HFF-Myc (cell line): ENCODE results near the gene TTC7B.

Experiments
- DNase-seq: peaks from one replicate; pipeline ENCODE4 v3.0.0-alpha.2; 2011; ENCODE audit warnings: low read depth; ENCODE audit errors: extremely low read depth
- H3K4me3 ChIP-seq: replicated peaks from 2 replicates; pipeline ENCODE4 v1.5.1; 2011; ENCODE audit warnings: low read depth, mild to moderate bottlenecking, control low read depth, low read length
- TF ChIP-seq, protein P1 (sequence below): IDR thresholded peaks from 2 replicates; pipeline ENCODE4 v1.5.1; 2012; ENCODE audit warnings: mild to moderate bottlenecking, low read depth, low read length, control low read depth; ENCODE audit errors: missing control alignments

Gene TTC7B

DNA sequence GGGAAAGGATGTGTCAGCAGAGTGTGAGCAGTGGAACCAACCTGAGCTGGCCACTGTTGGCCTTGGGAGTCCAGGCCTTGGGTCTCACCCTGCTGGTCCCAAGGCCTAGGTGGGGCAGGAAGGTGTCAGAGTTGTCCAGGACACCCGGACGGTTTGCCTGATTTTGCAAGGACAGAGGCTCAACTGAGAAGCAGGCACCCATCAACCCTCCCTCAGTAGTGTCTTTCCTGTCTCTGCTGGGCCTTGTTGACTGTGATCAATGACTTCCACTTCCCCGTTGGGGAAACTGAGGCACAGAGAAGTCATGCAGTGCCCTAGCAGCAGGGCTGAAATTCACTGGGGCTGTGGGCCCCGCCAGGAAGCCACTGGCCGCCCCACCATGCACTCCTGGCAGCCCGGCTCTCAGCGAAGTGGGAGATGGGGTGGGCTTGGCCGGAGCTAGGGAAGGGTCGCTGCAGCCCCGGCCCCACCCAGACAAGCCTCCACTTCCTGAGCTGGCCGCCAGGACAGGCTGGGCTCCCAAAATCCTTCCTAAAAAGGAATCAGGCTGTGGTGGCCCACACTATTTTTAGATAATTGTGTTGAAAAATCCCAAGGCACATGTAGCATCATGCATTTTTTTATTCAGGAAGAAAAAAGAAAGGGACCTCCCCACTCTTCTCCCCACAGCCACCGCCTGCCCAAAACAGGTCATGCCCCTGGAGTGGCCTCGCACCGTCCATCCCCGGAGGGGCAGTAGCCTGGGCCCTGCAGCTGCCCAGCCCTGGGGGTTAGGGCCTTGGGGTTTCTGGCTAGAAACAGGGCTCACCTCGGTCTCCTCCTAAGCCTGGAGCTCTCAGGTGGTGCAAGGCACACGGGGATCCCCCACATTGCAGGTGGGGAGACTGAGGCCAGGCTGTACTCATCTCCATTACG lies 292.0 kb downstream of the TTC7B start:
- H3K4me3 ChIP-seq, result no peak overlapping the region
- no peak for DNase-seq
- TF ChIP-seq, protein P1, sequence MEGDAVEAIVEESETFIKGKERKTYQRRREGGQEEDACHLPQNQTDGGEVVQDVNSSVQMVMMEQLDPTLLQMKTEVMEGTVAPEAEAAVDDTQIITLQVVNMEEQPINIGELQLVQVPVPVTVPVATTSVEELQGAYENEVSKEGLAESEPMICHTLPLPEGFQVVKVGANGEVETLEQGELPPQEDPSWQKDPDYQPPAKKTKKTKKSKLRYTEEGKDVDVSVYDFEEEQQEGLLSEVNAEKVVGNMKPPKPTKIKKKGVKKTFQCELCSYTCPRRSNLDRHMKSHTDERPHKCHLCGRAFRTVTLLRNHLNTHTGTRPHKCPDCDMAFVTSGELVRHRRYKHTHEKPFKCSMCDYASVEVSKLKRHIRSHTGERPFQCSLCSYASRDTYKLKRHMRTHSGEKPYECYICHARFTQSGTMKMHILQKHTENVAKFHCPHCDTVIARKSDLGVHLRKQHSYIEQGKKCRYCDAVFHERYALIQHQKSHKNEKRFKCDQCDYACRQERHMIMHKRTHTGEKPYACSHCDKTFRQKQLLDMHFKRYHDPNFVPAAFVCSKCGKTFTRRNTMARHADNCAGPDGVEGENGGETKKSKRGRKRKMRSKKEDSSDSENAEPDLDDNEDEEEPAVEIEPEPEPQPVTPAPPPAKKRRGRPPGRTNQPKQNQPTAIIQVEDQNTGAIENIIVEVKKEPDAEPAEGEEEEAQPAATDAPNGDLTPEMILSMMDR, result no peak

DNA sequence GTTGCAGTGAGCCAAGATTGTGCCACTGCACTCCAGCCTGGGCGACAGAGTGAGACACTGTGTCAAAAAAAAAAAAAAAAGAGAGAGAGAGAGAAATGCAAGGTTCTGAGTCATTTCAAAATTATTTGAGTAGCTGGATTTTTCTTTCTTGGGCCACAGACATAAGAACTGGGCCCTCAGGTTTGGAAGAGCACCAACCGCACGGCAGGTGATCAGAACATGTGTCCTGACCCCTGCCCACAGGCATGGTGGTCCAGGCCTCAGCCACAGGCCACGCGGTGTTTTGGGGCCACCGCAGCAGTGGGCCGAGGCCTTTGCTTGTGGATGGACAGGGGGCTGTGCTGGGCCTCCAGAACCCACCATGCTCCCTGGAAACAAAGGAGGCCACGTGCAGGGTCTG lies 292.7 kb downstream of the TTC7B start:
- DNase-seq, result no peak
- TF ChIP-seq, protein P1, result no peak
- no peak overlapping the region for H3K4me3 ChIP-seq

DNA sequence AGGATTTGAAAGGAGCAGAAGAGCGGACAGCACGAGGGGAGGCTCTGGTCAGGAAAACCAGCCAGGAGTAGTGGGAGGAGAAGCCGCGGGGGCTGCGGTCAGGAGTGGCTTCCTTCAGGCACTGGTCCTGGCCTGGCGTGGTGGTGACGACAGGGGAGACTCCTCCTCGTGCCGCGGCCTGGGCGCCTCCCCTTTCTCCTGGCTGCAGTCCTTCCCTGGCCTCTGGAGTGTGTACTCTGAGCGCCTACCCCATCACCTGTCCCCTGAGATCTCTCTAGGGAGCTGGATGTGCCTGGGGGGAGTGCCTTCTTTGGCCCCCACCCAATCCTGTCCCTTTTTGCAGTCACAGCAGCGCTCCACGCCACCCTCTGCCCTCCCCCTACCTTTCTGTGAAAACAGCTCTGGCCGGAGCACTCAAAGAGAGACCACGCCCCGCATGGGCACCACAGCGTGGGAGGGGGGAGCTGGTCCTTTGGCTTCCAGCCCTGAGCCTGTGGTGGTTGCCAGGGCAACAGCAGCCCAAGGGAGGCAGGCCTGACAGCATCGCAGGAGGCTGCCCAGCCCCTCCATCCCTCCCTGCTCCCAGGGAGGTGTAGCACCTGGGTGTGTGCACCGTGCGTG lies 293.5 kb downstream of the TTC7B start:
- DNase-seq, result no peak
- TF ChIP-seq, protein P1, result no peak
- H3K4me3 ChIP-seq, result no peak overlapping the region

DNA sequence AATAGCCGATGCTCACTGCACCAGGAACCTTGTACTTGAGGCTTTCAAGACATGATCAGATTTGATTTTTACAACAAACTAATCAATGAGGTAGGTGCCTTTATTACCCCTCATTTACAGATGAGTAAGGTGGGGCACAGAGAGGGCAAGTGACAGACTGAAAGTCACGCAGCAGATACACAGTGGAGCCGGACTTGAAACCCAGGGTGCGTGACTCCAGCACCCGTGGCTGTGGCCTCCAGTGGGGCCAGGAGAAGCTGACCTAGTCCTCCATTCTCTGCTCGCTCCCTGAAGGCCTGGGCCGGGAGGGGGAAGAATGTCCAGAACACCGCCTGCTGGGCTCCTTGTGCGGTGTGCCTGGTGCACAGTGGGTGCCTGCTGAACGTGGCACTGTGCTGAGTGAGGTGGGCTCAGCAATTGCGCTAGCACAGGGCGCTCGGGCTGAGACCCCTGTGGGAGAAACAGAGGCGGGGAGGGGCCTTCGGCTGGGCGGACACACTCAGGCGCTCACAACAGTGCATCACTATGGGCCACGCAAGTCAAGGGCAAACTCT lies 294.2 kb downstream of the TTC7B start:
- TF ChIP-seq, protein P1, result no peak

DNA sequence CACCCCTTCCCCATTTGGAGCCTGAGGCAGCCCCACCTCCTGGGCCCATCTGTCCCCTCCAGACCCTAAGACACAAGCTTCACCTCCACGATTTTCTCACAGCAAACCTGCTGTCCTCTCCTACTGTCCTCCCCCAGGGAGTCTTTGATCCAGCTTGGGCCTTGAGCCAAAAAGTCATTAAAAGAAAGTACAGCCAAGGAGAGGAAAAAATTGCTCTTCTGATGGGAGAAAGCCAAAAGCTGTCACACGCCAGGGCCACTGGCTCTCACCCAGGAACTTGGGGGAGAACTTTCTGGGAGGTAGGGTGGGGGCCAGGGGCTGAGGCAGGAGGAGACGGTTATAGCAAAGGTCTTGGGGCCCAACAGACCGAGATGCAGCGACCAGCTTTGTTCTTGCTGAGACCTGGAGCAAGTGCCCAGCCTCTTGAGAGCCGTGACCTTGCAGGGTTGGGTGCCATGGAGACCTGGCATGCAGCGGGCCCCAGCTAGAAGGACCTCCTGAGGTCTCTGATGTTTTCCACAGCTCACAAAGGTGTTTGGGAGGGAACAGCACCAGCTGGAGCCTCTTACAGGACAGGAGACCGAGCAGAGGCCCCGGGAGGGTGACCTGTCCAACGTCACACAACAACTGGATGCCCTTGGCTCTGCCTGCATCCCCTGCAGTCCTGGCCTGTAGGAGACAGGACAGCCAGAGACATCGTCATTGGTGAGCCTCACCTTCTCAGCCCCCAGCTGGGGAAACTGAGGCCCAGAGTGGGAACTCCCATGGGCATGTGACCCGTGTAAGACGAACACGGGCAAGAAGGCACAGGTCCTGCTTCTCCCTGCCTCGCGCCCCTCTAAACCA lies 294.9 kb downstream of the TTC7B start:
- H3K4me3 ChIP-seq, result no peak overlapping the region
- no peak for DNase-seq
- TF ChIP-seq, protein P1, result no peak

More for the DNA sequence above, 294.2 kb downstream of the TTC7B start:
- no peak for DNase-seq
- H3K4me3 ChIP-seq, result no peak overlapping the region

DNA sequence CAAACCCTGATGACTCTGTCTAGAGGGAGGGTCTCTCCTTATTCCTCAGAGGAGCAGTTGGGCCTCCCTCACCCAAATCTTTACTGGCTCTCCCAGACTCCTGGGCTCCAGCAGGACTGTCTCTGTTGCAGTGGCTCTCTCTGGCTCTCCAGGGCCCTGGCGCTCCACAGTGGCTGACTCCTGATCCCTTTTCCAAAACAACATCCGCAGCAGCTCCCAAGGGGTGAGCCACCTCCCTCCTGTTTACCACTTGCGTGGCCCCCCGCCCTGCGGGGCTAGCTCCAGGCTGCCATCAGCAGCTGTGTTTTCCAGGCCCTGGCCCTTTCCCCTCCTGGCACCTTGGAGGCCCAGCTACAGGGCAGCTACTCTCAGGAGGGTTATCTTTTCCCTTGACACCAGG lies 295.9 kb downstream of the TTC7B start:
- TF ChIP-seq, protein P1, result no peak

More for the DNA sequence above, 295.9 kb downstream of the TTC7B start:
- no peak for DNase-seq
- H3K4me3 ChIP-seq, result no peak overlapping the region
